WTC11 (cell line): ENCODE data around the gene IMP3.

Experiments
- OVOL2 ChIP-seq: fragments of 250-450 bp; sonication (Bioruptor Pico); IDR thresholded peaks from 2 replicates; pipeline ENCODE4 v1.9.0; 2021; ENCODE audit warnings: mild to moderate bottlenecking, borderline replicate concordance
- TF ChIP-seq, protein P1 (sequence below): fragments of 200-600 bp; IDR thresholded peaks from 2 replicates; pipeline ENCODE4 v1.8.0; 2022; ENCODE audit warnings: antibody characterized with exemption
- TF ChIP-seq, protein P2 (sequence below): sonication (generic); formaldehyde crosslinking; IDR thresholded peaks from 2 replicates; pipeline ENCODE4 v1.8.0; 2022; ENCODE audit warnings: mild to moderate bottlenecking, missing genetic modification reagents
- TF ChIP-seq, protein P3 (sequence below): sonication (generic); formaldehyde crosslinking; IDR thresholded peaks from 2 replicates; pipeline ENCODE4 v1.8.1; 2023; ENCODE audit warnings: mild to moderate bottlenecking, missing genetic modification reagents, moderate library complexity
- TF ChIP-seq, protein P4 (sequence below): sonication (generic); formaldehyde crosslinking; IDR thresholded peaks from 2 replicates; pipeline ENCODE4 v1.8.1; 2023; ENCODE audit warnings: mild to moderate bottlenecking, missing genetic modification reagents, borderline replicate concordance
- TF ChIP-seq, protein P5 (sequence below): sonication (generic); formaldehyde crosslinking; IDR thresholded peaks from 2 replicates; pipeline ENCODE4 v1.8.0; 2022; ENCODE audit warnings: mild to moderate bottlenecking, missing genetic modification reagents
- TF ChIP-seq, protein P6 (sequence below): sonication (generic); formaldehyde crosslinking; IDR thresholded peaks from 2 replicates; pipeline ENCODE4 v1.8.1; 2022; ENCODE audit warnings: low read depth, missing genetic modification reagents, borderline replicate concordance

DNA sequence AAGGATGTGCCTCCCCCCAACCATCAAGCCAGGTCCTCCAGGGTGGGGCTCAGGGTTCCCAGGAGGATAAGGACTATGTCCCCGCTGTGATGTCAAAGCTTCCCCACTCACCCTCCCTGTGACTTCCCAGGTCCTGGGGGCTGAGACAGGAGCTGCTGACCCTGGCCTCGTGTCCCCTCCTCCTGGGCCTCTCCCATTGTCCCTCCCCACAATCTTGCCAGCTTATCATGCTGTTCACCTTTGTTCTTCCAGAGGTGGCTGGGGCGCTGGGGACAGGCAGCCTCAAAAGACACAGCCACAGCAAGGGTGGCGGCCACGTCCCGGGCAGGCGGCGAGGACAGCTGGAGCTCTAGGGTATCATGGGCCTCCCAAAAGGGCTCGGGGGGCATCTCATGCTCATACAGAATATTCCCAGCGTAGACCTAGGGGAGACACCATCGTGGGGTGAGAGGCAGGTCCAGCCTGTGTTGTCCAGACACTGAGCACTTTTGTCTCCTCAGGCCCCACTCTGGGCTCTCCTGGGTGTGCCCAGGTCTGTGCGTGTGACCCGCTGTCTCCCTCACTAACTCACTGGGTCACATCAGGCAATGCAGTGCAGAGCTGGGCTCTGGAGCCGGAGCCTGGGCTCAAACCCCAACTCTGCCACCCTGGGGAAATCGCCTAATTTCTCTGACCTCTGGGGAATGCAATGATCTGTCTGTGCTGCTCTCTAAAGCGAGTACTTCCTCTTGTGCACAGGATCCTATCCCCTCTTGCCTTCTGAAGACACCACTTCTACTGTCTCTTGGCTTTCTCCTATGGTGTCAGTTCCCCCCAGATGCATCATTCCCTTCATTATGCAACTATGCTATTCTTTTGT is 37.7 kb upstream of the IMP3 start:
- TF ChIP-seq, protein P1, sequence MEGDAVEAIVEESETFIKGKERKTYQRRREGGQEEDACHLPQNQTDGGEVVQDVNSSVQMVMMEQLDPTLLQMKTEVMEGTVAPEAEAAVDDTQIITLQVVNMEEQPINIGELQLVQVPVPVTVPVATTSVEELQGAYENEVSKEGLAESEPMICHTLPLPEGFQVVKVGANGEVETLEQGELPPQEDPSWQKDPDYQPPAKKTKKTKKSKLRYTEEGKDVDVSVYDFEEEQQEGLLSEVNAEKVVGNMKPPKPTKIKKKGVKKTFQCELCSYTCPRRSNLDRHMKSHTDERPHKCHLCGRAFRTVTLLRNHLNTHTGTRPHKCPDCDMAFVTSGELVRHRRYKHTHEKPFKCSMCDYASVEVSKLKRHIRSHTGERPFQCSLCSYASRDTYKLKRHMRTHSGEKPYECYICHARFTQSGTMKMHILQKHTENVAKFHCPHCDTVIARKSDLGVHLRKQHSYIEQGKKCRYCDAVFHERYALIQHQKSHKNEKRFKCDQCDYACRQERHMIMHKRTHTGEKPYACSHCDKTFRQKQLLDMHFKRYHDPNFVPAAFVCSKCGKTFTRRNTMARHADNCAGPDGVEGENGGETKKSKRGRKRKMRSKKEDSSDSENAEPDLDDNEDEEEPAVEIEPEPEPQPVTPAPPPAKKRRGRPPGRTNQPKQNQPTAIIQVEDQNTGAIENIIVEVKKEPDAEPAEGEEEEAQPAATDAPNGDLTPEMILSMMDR = no peak
- TF ChIP-seq, protein P2, sequence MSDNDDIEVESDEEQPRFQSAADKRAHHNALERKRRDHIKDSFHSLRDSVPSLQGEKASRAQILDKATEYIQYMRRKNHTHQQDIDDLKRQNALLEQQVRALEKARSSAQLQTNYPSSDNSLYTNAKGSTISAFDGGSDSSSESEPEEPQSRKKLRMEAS (CRISPR knock-in tag) = no peak
- TF ChIP-seq, protein P3, sequence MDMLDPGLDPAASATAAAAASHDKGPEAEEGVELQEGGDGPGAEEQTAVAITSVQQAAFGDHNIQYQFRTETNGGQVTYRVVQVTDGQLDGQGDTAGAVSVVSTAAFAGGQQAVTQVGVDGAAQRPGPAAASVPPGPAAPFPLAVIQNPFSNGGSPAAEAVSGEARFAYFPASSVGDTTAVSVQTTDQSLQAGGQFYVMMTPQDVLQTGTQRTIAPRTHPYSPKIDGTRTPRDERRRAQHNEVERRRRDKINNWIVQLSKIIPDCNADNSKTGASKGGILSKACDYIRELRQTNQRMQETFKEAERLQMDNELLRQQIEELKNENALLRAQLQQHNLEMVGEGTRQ (CRISPR knock-in tag) = no peak
- TF ChIP-seq, protein P4, sequence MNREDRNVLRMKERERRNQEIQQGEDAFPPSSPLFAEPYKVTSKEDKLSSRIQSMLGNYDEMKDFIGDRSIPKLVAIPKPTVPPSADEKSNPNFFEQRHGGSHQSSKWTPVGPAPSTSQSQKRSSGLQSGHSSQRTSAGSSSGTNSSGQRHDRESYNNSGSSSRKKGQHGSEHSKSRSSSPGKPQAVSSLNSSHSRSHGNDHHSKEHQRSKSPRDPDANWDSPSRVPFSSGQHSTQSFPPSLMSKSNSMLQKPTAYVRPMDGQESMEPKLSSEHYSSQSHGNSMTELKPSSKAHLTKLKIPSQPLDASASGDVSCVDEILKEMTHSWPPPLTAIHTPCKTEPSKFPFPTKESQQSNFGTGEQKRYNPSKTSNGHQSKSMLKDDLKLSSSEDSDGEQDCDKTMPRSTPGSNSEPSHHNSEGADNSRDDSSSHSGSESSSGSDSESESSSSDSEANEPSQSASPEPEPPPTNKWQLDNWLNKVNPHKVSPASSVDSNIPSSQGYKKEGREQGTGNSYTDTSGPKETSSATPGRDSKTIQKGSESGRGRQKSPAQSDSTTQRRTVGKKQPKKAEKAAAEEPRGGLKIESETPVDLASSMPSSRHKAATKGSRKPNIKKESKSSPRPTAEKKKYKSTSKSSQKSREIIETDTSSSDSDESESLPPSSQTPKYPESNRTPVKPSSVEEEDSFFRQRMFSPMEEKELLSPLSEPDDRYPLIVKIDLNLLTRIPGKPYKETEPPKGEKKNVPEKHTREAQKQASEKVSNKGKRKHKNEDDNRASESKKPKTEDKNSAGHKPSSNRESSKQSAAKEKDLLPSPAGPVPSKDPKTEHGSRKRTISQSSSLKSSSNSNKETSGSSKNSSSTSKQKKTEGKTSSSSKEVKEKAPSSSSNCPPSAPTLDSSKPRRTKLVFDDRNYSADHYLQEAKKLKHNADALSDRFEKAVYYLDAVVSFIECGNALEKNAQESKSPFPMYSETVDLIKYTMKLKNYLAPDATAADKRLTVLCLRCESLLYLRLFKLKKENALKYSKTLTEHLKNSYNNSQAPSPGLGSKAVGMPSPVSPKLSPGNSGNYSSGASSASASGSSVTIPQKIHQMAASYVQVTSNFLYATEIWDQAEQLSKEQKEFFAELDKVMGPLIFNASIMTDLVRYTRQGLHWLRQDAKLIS (CRISPR knock-in tag) = no peak
- no peak for TF ChIP-seq OVOL2 (CRISPR knock-in tag)
- TF ChIP-seq, protein P5, sequence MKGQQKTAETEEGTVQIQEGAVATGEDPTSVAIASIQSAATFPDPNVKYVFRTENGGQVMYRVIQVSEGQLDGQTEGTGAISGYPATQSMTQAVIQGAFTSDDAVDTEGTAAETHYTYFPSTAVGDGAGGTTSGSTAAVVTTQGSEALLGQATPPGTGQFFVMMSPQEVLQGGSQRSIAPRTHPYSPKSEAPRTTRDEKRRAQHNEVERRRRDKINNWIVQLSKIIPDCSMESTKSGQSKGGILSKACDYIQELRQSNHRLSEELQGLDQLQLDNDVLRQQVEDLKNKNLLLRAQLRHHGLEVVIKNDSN (CRISPR knock-in tag) = no peak
- TF ChIP-seq, protein P6, sequence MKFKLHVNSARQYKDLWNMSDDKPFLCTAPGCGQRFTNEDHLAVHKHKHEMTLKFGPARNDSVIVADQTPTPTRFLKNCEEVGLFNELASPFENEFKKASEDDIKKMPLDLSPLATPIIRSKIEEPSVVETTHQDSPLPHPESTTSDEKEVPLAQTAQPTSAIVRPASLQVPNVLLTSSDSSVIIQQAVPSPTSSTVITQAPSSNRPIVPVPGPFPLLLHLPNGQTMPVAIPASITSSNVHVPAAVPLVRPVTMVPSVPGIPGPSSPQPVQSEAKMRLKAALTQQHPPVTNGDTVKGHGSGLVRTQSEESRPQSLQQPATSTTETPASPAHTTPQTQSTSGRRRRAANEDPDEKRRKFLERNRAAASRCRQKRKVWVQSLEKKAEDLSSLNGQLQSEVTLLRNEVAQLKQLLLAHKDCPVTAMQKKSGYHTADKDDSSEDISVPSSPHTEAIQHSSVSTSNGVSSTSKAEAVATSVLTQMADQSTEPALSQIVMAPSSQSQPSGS (CRISPR knock-in tag) = no peak
